Neural progenitor cell (in vitro differentiated cells): ENCODE data around the gene GPR4. TPM values are rescaled to one million over a fixed set of nuclear protein-coding genes. Genes with fewer than 3 reads are reported as not detected.

Experiments
- DNase-seq: peaks from one replicate; pipeline ENCODE4 v3.0.0-alpha.2; 2016; ENCODE audit warnings: low spot score
- H2AFZ ChIP-seq: fragments of 200-600 bp; sonication (generic); replicated peaks from 2 replicates; pipeline ENCODE4 v1.6.1; 2016; ENCODE audit warnings: antibody characterized with exemption
- H3F3A ChIP-seq: fragments of 200-600 bp; sonication (generic); 2 replicates; pipeline ENCODE4 v1.6.1; 2016; ENCODE audit warnings: antibody characterized with exemption, low read depth
- H3K27ac ChIP-seq: fragments of 200-600 bp; sonication (generic); 2 replicates; pipeline ENCODE4 v1.5.1; 2016; ENCODE audit warnings: mild to moderate bottlenecking
- H3K27me3 ChIP-seq: fragments of 200-600 bp; sonication (generic); 2 replicates; pipeline ENCODE4 v1.6.1; 2016; ENCODE audit warnings: mild to moderate bottlenecking, moderate library complexity
- H3K36me3 ChIP-seq: fragments of 200-600 bp; sonication (generic); 2 replicates; pipeline ENCODE4 v1.5.1; 2016
- H3K4me1 ChIP-seq: fragments of 200-600 bp; sonication (generic); 2 replicates; pipeline ENCODE4 v1.6.1; 2016; ENCODE audit warnings: mixed run types
- H3K4me2 ChIP-seq: fragments of 200-600 bp; sonication (generic); 2 replicates; pipeline ENCODE4 v1.6.1; 2016
- H3K4me3 ChIP-seq: fragments of 200-600 bp; sonication (generic); 2 replicates; pipeline ENCODE4 v1.5.1; 2016
- H3K79me2 ChIP-seq: fragments of 200-600 bp; sonication (generic); 2 replicates; pipeline ENCODE4 v1.6.1; 2016; ENCODE audit warnings: low read depth
- H3K9ac ChIP-seq: fragments of 200-600 bp; sonication (generic); 2 replicates; pipeline ENCODE4 v1.6.1; 2016
- H3K9me3 ChIP-seq: fragments of 200-600 bp; sonication (generic); 2 replicates; pipeline ENCODE4 v1.5.1; 2016; ENCODE audit warnings: low read depth
- H4K20me1 ChIP-seq: fragments of 200-600 bp; sonication (generic); 2 replicates; pipeline ENCODE4 v1.6.1; 2016; ENCODE audit warnings: low read depth
- H3K27ac Mint-ChIP-seq: 3 replicates; pipeline ENCODE4 v1.8.0; 2021; ENCODE audit warnings: mixed read lengths
- H3K27me3 Mint-ChIP-seq: 2 replicates; pipeline ENCODE4 v1.8.0; 2022; ENCODE audit warnings: low read depth, mild to moderate bottlenecking, inconsistent platforms, moderate library complexity, mixed read lengths; ENCODE audit not compliant: insufficient read depth
- H3K36me3 Mint-ChIP-seq: 3 replicates; pipeline ENCODE4 v1.8.0; 2021; ENCODE audit warnings: mixed read lengths
- H3K4me1 Mint-ChIP-seq: 3 replicates; pipeline ENCODE4 v1.8.0; 2021; ENCODE audit warnings: mixed read lengths
- H3K4me3 Mint-ChIP-seq: 3 replicates; pipeline ENCODE4 v1.8.0; 2021; ENCODE audit warnings: mild to moderate bottlenecking, moderate library complexity, mixed read lengths
- H3K9me3 Mint-ChIP-seq: 3 replicates; pipeline ENCODE4 v1.8.0; 2020; ENCODE audit warnings: mixed read lengths
- CTCF ChIP-seq: fragments of 200-600 bp; sonication (generic); IDR thresholded peaks from 2 replicates; pipeline ENCODE4 v1.5.1; 2017; ENCODE audit warnings: antibody characterized with exemption, mild to moderate bottlenecking
- EZH2 ChIP-seq: fragments of 200-600 bp; sonication (generic); IDR thresholded peaks from 2 replicates; pipeline ENCODE4 v1.6.1; 2017; ENCODE audit warnings: antibody characterized with exemption, mild to moderate bottlenecking, moderate library complexity
- EZH2phosphoT487 ChIP-seq: fragments of 200-600 bp; sonication (generic); IDR thresholded peaks from 2 replicates; pipeline ENCODE4 v1.6.1; 2017; ENCODE audit warnings: antibody characterized with exemption
- microRNA counts: library from miRNA; unstranded; fragments of <30 nt; microRNA quantifications from one replicate; lab custom pipeline; 2016
- microRNA-seq: library from miRNA; unstranded; fragments of <30 nt; microRNA quantifications from one replicate; pipeline ENCODE4, GENCODE V29; 2016
- small RNA-seq: library from RNA; depleted of rRNA; stranded (forward); fragments of <200 nt; gene quantifications from one replicate; pipeline ENCODE3, GENCODE V24; 2015
- total RNA-seq: library from RNA; depleted of rRNA; stranded (reverse); fragments of >200 nt; gene quantifications from 2 replicates; pipeline ENCODE4 v1.2.3, GENCODE V29; 2015; ENCODE audit warnings: low replicate concordance

The GPR4 gene
- total RNA-seq, 1 donor from 2014 or later = not detected

DNA sequence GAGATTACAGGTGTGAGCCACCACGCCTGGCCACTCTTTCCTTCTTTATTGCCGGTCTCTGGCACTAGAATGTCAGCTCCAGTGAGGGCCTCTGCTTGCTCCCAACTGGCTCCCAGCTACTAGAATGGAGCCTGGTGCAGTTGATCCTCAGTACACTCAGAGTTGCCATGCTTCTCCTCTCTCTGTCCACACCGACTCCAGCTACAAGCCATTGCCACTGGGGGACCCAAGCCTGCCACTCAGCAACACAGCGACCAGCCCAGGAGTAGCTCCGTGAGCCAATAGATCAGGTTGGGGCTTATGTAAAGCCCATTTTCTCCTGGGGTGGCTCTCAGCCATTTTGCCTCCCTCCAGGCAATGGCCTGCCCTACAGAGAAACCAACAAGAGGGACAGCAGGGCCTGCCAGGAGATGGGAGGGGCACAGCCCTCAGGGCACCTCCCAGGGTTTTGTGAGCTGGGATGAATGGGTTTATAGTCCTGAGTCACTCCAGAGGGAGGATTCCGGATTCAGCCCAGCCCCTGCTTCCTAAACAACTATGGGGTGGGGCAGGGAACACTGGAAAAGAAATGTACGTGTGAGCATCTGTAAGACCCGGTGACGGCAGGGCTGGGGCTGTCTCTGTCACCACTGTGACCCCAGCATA, 53.9 kb downstream of the GPR4 start:
- H3K4me3 ChIP-seq = no peak overlapping the region
- H3K4me1 ChIP-seq = peaks cover 11% of the 10 kb centered on the region
- H3K27me3 ChIP-seq = no peaks in the 10 kb centered on the region
- Mint-ChIP-seq H3K9me3 (no peaks in the 10 kb centered on the region), H3K4me3 (no peak overlapping the region), H3K27me3 (peaks cover 2% of the 10 kb centered on the region), H3K4me1 (peaks cover 5% of the 10 kb centered on the region), H3K36me3 (peaks cover 7% of the 10 kb centered on the region), H3K27ac (peak overlapping the region; percentile 3)
- no peak overlapping the region for H2AFZ ChIP-seq
- no peaks in the 10 kb centered on the region for H3K36me3 ChIP-seq
- H4K20me1 ChIP-seq = peaks cover 3% of the 10 kb centered on the region
- no peak for DNase-seq
- TF ChIP-seq CTCF = no peak
- TF ChIP-seq EZH2phosphoT487 = no peak
- TF ChIP-seq EZH2 = no peak
- no peaks in the 10 kb centered on the region for H3K9me3 ChIP-seq
- H3F3A ChIP-seq = peaks cover 9% of the 10 kb centered on the region
- H3K79me2 ChIP-seq = no peaks in the 10 kb centered on the region
- H3K9ac ChIP-seq = no peak overlapping the region
- H3K27ac ChIP-seq = no peak overlapping the region
- H3K4me2 ChIP-seq = no peak overlapping the region

DNA sequence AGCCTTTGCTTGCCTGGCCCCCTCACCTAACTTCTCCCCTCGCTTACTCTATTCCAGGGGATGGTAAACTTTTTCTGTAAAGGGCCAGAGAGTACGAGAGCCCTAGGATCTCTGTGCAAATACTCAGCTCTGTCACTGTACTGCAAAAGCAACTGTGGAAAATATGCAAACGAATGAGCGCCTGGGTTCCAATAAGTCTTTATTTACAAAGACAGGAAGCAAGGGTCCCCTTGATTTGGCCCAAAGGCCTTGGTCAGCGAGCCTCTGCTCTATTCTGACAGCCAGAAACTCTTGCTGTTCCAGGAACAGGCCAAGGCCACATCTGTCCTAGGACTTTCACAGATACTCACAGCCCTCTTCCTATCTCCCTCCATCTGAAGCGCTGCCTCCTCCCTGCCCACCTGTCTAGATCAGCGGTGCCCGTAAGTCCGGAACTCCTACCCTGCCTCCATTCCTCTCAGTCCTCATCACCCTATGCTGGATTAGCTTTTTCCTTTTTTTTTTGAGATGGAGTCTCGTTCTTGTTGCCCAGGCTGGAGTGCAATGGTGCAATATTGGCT, 54.7 kb downstream of the GPR4 start:
- Histone ChIP-seq H3K4me3 (no peak overlapping the region), H3K79me2 (no peaks in the 10 kb centered on the region), H2AFZ (no peak overlapping the region), H3K27ac (no peak overlapping the region), H3K4me1 (peaks cover 11% of the 10 kb centered on the region), H3K4me2 (no peak overlapping the region), H3K36me3 (no peaks in the 10 kb centered on the region), H3K27me3 (no peaks in the 10 kb centered on the region), H3F3A (peaks cover 6% of the 10 kb centered on the region), H3K9ac (no peak overlapping the region), H3K9me3 (no peaks in the 10 kb centered on the region), H4K20me1 (no peaks in the 10 kb centered on the region)
- peaks cover 2% of the 10 kb centered on the region for H3K27me3 Mint-ChIP-seq
- H3K36me3 Mint-ChIP-seq = peaks cover 4% of the 10 kb centered on the region
- H3K4me1 Mint-ChIP-seq = peaks cover 5% of the 10 kb centered on the region
- no peak overlapping the region for H3K27ac Mint-ChIP-seq
- H3K4me3 Mint-ChIP-seq = no peak overlapping the region
- TF ChIP-seq CTCF (no peak), EZH2phosphoT487 (no peak), EZH2 (no peak)
- H3K9me3 Mint-ChIP-seq = no peaks in the 10 kb centered on the region
- DNase-seq = no peak

GRCh38 chr19:45542234-45542668, 59.8 kb downstream of the GPR4 start:
- no peaks in the 10 kb centered on the region for H3K9me3 ChIP-seq
- Mint-ChIP-seq H3K27me3 (no peaks in the 10 kb centered on the region), H3K4me1 (no peaks in the 10 kb centered on the region), H3K4me3 (no peak overlapping the region), H3K27ac (no peak overlapping the region), H3K9me3 (no peaks in the 10 kb centered on the region), H3K36me3 (no peaks in the 10 kb centered on the region)
- no peak overlapping the region for H3K4me2 ChIP-seq
- no peaks in the 10 kb centered on the region for H3K27me3 ChIP-seq
- H4K20me1 ChIP-seq = no peaks in the 10 kb centered on the region
- H3K36me3 ChIP-seq = no peaks in the 10 kb centered on the region
- H3K9ac ChIP-seq = no peak overlapping the region
- H2AFZ ChIP-seq = no peak overlapping the region
- no peaks in the 10 kb centered on the region for H3F3A ChIP-seq
- H3K79me2 ChIP-seq = no peaks in the 10 kb centered on the region
- no peak overlapping the region for H3K4me3 ChIP-seq
- DNase-seq = no peak
- no peak for TF ChIP-seq EZH2phosphoT487
- no peak for TF ChIP-seq EZH2
- TF ChIP-seq CTCF = no peak
- H3K4me1 ChIP-seq = no peaks in the 10 kb centered on the region
- H3K27ac ChIP-seq = no peak overlapping the region

MicroRNA genes within 50 kb of the gene (microRNA counts, 767-probe panel; counts per million panel counts)
- microRNA hsa-miR-330-3p (lab: Ali Mortazavi, UCI) = 460 counts per million, percentile 90 among the panel's probes with 10 or more counts
- 460 counts per million, percentile 90 among the panel's probes with 10 or more counts for microRNA hsa-miR-330-5p (lab: Ali Mortazavi, UCI)

Small RNAs within 50 kb of the gene (microRNA-seq; reads per million reads assigned to microRNA genes)
- 27.4 reads per million, percentile 59 among the genes with 10 or more reads in this experiment for gene MIR330

Small RNAs within 50 kb of the gene (small RNA-seq; reads per million reads assigned to genes)
- not detected for gene RN7SL836P

Other genes with a start within 250 kb of the GPR4 start
- gene ERCC2, start 231.6 kb downstream of the GPR4 start, total RNA-seq = 31.0 and 71.6 TPM in 2 replicates
- 2.9 and 8.6 TPM in 2 replicates for gene PPP1R13L, start 197.1 kb downstream of the GPR4 start, total RNA-seq
- gene POLR1G, start 195.6 kb downstream of the GPR4 start, total RNA-seq = 5.5 and 6.8 TPM in 2 replicates
- 46.0 and 74.5 TPM in 2 replicates for gene ERCC1, start 178.3 kb downstream of the GPR4 start, total RNA-seq
- 2.3 and 5.4 TPM in 2 replicates for gene FOSB, start 134.2 kb downstream of the GPR4 start, total RNA-seq
- 4.8 and 10.4 TPM in 2 replicates for gene RTN2, start 105.2 kb downstream of the GPR4 start, total RNA-seq
- 2.4 and 3.6 TPM in 2 replicates for gene PPM1N, start 103.8 kb downstream of the GPR4 start, total RNA-seq
- gene VASP, start 94.7 kb downstream of the GPR4 start, total RNA-seq = 32.6 and 62.2 TPM in 2 replicates
- 3.7 and 11.3 TPM in 2 replicates for gene OPA3, start 17.4 kb downstream of the GPR4 start, total RNA-seq
- 15.9 and 20.3 TPM in 2 replicates for gene EML2, start 37.2 kb upstream of the GPR4 start, total RNA-seq
- gene GIPR, start 66.0 kb upstream of the GPR4 start, total RNA-seq = not detected in 2 replicates
- gene SNRPD2, start 89.7 kb upstream of the GPR4 start, total RNA-seq = 330 and 405 TPM in 2 replicates
- gene QPCTL, start 90.5 kb upstream of the GPR4 start, total RNA-seq = 4.5 and 15.7 TPM in 2 replicates
- 7.5 and 21.3 TPM in 2 replicates for gene FBXO46, start 128.7 kb upstream of the GPR4 start, total RNA-seq
- gene MEIOSIN, start 131.2 kb upstream of the GPR4 start, total RNA-seq = 0.06 TPM in 1 of 2 replicates, not detected in the other
- 8.1 and 50.8 TPM in 2 replicates for gene SIX5, start 167.0 kb upstream of the GPR4 start, total RNA-seq
- 5.5 and 33.2 TPM in 2 replicates for gene DMPK, start 180.3 kb upstream of the GPR4 start, total RNA-seq
- gene DMWD, start 190.6 kb upstream of the GPR4 start, total RNA-seq = 22.8 and 50.3 TPM in 2 replicates
- 0.22 TPM in 1 of 2 replicates, not detected in the other for gene RSPH6A, start 213.1 kb upstream of the GPR4 start, total RNA-seq